KMS-11 (cell line): ENCODE results near the gene EYA4.

ENCODE experiments used
- H2AFZ ChIP-seq: fragments of 200-600 bp; sonication (generic); 2 replicates; pipeline ENCODE4 v1.6.1; 2016; ENCODE audit warnings: antibody characterized with exemption, mixed run types, low read depth
- H3K27ac ChIP-seq: fragments of 200-600 bp; sonication (generic); 2 replicates; pipeline ENCODE4 v1.6.1; 2016; ENCODE audit warnings: mild to moderate bottlenecking, mixed run types
- H3K27me3 ChIP-seq: fragments of 200-600 bp; sonication (generic); 2 replicates; pipeline ENCODE4 v1.6.1; 2017; ENCODE audit warnings: mild to moderate bottlenecking, low read depth, mixed run types, moderate library complexity; ENCODE audit not compliant: insufficient read depth
- H3K36me3 ChIP-seq: fragments of 200-600 bp; sonication (generic); 2 replicates; pipeline ENCODE4 v1.6.1; 2017; ENCODE audit warnings: mild to moderate bottlenecking, mixed run types; ENCODE audit not compliant: insufficient read depth
- H3K4me1 ChIP-seq: fragments of 200-600 bp; sonication (generic); 2 replicates; pipeline ENCODE4 v1.6.1; 2016; ENCODE audit warnings: mild to moderate bottlenecking, low read depth, mixed run types; ENCODE audit not compliant: poor library complexity, severe bottlenecking
- H3K4me2 ChIP-seq: fragments of 200-600 bp; sonication (generic); 2 replicates; pipeline ENCODE4 v1.7.0; 2016; ENCODE audit warnings: mild to moderate bottlenecking, mixed run types
- H3K4me3 ChIP-seq: fragments of 200-600 bp; sonication (generic); IDR thresholded peaks from 2 replicates; pipeline ENCODE4 v1.6.1; 2017; ENCODE audit warnings: low read depth, low read length, mixed read lengths; ENCODE audit not compliant: insufficient read depth
- H3K79me2 ChIP-seq: fragments of 200-600 bp; sonication (generic); 2 replicates; pipeline ENCODE4 v1.6.1; 2016; ENCODE audit warnings: low read depth, mixed run types; ENCODE audit not compliant: insufficient read depth
- H3K9ac ChIP-seq: fragments of 200-600 bp; sonication (generic); 2 replicates; pipeline ENCODE4 v1.6.1; 2016; ENCODE audit warnings: mild to moderate bottlenecking, mixed run types
- H4K20me1 ChIP-seq: fragments of 200-600 bp; sonication (generic); 2 replicates; pipeline ENCODE4 v1.6.1; 2016; ENCODE audit warnings: mild to moderate bottlenecking, mixed run types; ENCODE audit not compliant: insufficient read depth
- TF ChIP-seq, protein P1 (sequence below): fragments of 200-600 bp; sonication (generic); conservative IDR thresholded peaks from 2 replicates; pipeline ENCODE4 v1.6.1; 2017; ENCODE audit warnings: low read depth, mild to moderate bottlenecking, antibody characterized with exemption, low read length, moderate library complexity, mixed read lengths

EYA4 gene

DNA sequence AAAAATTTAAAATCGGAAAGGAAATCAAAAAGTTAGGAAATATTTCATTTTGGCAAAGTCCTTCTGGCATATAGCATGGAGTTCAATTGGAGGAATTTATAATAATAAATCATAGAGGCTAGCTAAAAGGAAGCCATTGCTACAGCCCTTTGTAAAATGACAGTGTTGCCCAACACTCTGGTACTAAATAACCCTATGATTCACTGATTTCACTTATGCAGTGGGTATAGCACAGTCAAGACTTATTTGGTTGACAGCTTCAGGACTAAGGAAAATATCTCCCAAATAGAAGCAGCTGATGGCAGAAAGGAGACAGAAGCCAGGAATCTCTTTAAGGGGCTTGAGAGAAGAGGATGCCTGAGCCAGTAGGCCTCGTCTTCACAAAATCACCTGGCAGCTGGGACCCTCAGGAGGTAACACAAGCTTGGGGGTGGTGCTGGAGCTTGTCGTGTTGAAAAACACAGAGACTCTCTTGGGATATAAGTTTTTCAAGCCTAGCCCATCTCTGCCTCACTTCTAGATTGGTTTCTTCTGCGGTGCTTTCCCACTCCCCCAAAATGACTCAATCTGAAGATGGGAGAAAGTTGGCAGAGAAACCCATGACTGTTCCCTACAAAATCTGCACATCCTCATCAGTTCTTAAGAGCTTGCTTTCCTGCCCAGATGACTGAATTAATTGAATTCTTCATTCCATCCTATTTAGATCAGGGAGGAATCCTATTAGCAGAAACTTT lies 38.4 kb upstream of the EYA4 start:
- Histone ChIP-seq H3K9ac (no peak overlapping the region), H3K27ac (no peak overlapping the region), H3K4me3 (no peak overlapping the region), H3K4me2 (no peak overlapping the region), H4K20me1 (no peaks in the 10 kb centered on the region), H3K79me2 (no peaks in the 10 kb centered on the region), H3K36me3 (no peaks in the 10 kb centered on the region), H2AFZ (no peak overlapping the region), H3K4me1 (no peaks in the 10 kb centered on the region), H3K27me3 (no peaks in the 10 kb centered on the region)
- TF ChIP-seq, protein P1, sequence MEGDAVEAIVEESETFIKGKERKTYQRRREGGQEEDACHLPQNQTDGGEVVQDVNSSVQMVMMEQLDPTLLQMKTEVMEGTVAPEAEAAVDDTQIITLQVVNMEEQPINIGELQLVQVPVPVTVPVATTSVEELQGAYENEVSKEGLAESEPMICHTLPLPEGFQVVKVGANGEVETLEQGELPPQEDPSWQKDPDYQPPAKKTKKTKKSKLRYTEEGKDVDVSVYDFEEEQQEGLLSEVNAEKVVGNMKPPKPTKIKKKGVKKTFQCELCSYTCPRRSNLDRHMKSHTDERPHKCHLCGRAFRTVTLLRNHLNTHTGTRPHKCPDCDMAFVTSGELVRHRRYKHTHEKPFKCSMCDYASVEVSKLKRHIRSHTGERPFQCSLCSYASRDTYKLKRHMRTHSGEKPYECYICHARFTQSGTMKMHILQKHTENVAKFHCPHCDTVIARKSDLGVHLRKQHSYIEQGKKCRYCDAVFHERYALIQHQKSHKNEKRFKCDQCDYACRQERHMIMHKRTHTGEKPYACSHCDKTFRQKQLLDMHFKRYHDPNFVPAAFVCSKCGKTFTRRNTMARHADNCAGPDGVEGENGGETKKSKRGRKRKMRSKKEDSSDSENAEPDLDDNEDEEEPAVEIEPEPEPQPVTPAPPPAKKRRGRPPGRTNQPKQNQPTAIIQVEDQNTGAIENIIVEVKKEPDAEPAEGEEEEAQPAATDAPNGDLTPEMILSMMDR, result no peak

DNA sequence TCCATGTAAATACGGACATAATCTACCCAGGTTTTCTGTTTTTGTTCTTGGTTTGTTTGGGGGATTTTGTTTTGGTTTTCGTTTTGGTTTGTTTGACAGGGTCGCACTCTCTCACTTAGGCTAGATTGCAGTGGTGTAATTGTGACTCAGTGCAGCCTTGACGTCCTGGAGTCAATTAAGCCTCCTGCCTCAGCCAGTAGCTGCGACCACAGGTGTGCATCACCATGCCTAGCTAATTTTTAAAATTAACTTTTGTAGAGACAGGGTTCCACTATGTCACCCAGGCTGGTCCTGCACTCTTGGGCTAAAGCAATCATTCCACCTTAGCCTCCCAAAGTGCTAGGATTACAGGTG lies 37.8 kb upstream of the EYA4 start:
- Histone ChIP-seq H3K27me3 (no peaks in the 10 kb centered on the region), H3K79me2 (no peaks in the 10 kb centered on the region), H3K4me1 (no peaks in the 10 kb centered on the region), H3K36me3 (no peaks in the 10 kb centered on the region), H4K20me1 (no peaks in the 10 kb centered on the region), H3K4me3 (no peak overlapping the region), H3K9ac (no peak overlapping the region), H3K4me2 (no peak overlapping the region), H2AFZ (no peak overlapping the region), H3K27ac (no peak overlapping the region)
- TF ChIP-seq, protein P1, result no peak

DNA sequence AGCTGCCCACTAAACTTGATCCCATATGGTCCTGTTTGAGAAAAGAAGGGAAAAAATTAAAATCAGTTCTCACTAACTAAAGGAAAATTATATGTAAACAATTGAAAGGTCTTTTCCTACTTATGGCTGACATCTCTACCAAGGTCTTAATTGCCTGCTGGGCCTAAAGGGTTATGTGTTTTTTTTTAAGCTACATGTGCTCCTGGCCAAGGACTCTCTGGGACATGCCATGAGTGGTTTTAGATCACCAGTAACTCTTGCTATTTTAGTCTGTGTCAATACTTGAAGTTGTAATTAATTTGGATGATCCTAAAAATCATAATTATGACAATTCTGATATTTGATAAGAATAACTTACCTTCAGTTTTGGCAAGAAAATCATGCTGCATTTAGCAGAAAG lies 35.9 kb upstream of the EYA4 start:
- Histone ChIP-seq H3K4me2 (no peak overlapping the region), H3K27ac (no peak overlapping the region), H3K4me1 (no peaks in the 10 kb centered on the region), H3K36me3 (no peaks in the 10 kb centered on the region), H3K27me3 (no peaks in the 10 kb centered on the region), H3K79me2 (no peaks in the 10 kb centered on the region), H2AFZ (no peak overlapping the region), H4K20me1 (no peaks in the 10 kb centered on the region), H3K4me3 (no peak overlapping the region), H3K9ac (no peak overlapping the region)
- TF ChIP-seq, protein P1, result no peak

GRCh38 chr6:133206942-133207341 lies 34.2 kb upstream of the EYA4 start:
- no peak overlapping the region for H2AFZ ChIP-seq

More at GRCh38 chr6:133206942-133207341, 34.2 kb upstream of the EYA4 start:
- H3K9ac ChIP-seq, result no peak overlapping the region
- H3K79me2 ChIP-seq, result no peaks in the 10 kb centered on the region
- H3K36me3 ChIP-seq, result no peaks in the 10 kb centered on the region
- no peak overlapping the region for H3K27ac ChIP-seq
- no peaks in the 10 kb centered on the region for H3K27me3 ChIP-seq
- no peaks in the 10 kb centered on the region for H3K4me1 ChIP-seq
- H3K4me2 ChIP-seq, result no peak overlapping the region
- no peaks in the 10 kb centered on the region for H4K20me1 ChIP-seq
- no peak overlapping the region for H3K4me3 ChIP-seq
- TF ChIP-seq, protein P1, result no peak
